BJ (cell line): ENCODE measurements around the gene GRIK3. TPM values are rescaled to one million over a fixed set of nuclear protein-coding genes. Genes with fewer than 3 reads are reported as not detected.

Experiments
- CTCF ChIA-PET: fragments of 350-600 bp; formaldehyde crosslinking; extraction: SDS; loops from one replicate; lab custom pipeline; 2021; ENCODE audit warnings: antibody characterized with exemption, inconsistent platforms; lab: Yijun Ruan, JAX
- POLR2A ChIA-PET: fragments of 300-600 bp; sonication (Branson Sonifier 250); formaldehyde crosslinking; extraction: SDS; loops from one replicate; lab custom pipeline; 2021; ENCODE audit warnings: antibody characterized with exemption; lab: Charles Lee
- DNase-seq: peaks from one replicate; pipeline ENCODE4 v3.0.0-alpha.2; 2011; ENCODE audit warnings: low read depth
- H3K27me3 ChIP-seq: 2 replicates; pipeline ENCODE4 v1.6.0; 2011; ENCODE audit warnings: low read length; ENCODE audit not compliant: control insufficient read depth, insufficient read depth
- H3K36me3 ChIP-seq: 2 replicates; pipeline ENCODE4 v1.5.1; 2011; ENCODE audit warnings: low read length; ENCODE audit not compliant: control insufficient read depth, insufficient read depth
- H3K4me3 ChIP-seq: 2 replicates; pipeline ENCODE4 v1.5.1; 2011; ENCODE audit warnings: low read depth, mild to moderate bottlenecking, control low read depth, low read length
- polyA plus RNA-seq: library from polyadenylated mRNA; depleted of rRNA; stranded (reverse); fragments of >200 nt; gene quantifications from 2 replicates; pipeline ENCODE4 v1.2.3, GENCODE V29; 2011
- TF ChIP-seq, protein P1 (sequence below): IDR thresholded peaks from 2 replicates; pipeline ENCODE4 v1.5.1; 2011; ENCODE audit warnings: low read depth, mild to moderate bottlenecking, control low read depth, inconsistent platforms, low read length, moderate library complexity; ENCODE audit not compliant: insufficient read depth

Gene GRIK3
- polyA plus RNA-seq, 1 experiment, result not detected

DNA sequence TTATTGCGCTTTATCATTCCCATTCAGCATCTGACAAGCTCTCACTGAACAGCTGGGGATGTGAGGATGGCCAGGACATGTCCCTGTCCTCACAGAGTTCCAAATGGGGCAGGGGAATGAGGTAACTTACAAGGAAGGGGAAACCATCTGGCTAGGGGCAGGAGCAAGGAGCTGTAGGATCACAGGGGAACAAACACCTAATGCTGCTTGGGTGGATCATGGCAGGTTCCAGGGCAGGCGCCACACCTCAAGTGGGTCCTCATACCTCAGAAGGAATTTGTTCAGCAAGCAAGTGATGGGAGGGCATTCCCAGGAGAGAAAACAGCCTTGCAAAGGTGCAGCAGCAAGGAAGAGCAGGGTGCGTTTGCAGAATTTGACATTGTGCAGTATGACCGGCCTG, 35.1 kb upstream of the GRIK3 start:
- DNase-seq, result no peak
- no peaks in the 10 kb centered on the region for H3K36me3 ChIP-seq
- TF ChIP-seq, protein P1, sequence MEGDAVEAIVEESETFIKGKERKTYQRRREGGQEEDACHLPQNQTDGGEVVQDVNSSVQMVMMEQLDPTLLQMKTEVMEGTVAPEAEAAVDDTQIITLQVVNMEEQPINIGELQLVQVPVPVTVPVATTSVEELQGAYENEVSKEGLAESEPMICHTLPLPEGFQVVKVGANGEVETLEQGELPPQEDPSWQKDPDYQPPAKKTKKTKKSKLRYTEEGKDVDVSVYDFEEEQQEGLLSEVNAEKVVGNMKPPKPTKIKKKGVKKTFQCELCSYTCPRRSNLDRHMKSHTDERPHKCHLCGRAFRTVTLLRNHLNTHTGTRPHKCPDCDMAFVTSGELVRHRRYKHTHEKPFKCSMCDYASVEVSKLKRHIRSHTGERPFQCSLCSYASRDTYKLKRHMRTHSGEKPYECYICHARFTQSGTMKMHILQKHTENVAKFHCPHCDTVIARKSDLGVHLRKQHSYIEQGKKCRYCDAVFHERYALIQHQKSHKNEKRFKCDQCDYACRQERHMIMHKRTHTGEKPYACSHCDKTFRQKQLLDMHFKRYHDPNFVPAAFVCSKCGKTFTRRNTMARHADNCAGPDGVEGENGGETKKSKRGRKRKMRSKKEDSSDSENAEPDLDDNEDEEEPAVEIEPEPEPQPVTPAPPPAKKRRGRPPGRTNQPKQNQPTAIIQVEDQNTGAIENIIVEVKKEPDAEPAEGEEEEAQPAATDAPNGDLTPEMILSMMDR, result no peak
- H3K27me3 ChIP-seq, result no peaks in the 10 kb centered on the region
- POLR2A ChIA-PET, result no interaction called here
- no peak overlapping the region for H3K4me3 ChIP-seq
- CTCF ChIA-PET, result no interaction called here

DNA sequence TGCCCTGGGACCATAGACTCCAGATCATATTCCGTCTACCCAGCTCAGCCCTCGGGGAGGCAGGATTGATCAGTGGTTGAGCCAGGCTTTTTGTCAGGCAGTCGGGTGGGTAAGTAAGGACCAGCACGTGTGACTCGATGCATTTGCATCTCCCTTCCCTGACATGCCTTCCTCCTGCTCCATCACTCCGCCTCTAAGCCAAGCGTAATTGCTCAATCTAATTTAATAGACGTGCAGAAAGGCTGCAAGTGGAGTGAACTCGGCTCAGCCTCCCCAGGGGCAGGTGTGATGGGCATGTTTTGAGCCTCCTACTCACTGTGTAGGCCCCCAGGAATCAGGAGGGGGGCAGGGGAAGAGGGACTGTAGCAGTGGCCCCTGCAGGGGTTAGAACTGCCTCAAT, 34.6 kb upstream of the GRIK3 start:
- ChIA-PET CTCF (no interaction called here), POLR2A (no interaction called here)
- Histone ChIP-seq H3K27me3 (no peaks in the 10 kb centered on the region), H3K36me3 (no peaks in the 10 kb centered on the region), H3K4me3 (no peak overlapping the region)
- no peak for DNase-seq
- TF ChIP-seq, protein P1, result no peak

DNA sequence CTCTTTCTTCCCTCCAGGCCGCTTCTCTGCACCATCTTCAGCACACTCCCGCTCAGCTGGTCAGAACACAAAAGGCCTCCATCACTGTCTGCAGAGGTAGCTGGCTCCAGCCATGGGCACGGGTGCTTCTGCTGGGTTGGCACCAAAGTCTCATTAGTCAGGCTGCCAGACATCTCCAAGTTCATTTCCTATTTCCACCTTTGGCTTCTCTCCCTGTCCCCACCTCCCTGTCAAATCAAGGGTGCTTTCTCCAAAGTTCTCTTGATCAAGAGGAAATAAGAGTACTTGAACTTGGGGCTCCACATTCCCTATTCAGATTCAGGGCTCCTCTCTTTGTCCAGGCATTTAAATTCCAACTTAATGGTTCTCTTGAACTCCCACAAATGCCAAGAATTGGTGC, 33.9 kb upstream of the GRIK3 start:
- Histone ChIP-seq H3K36me3 (no peaks in the 10 kb centered on the region), H3K4me3 (no peak overlapping the region), H3K27me3 (no peaks in the 10 kb centered on the region)
- no peak for DNase-seq
- TF ChIP-seq, protein P1, result no peak
- ChIA-PET POLR2A (no interaction called here), CTCF (no interaction called here)

DNA sequence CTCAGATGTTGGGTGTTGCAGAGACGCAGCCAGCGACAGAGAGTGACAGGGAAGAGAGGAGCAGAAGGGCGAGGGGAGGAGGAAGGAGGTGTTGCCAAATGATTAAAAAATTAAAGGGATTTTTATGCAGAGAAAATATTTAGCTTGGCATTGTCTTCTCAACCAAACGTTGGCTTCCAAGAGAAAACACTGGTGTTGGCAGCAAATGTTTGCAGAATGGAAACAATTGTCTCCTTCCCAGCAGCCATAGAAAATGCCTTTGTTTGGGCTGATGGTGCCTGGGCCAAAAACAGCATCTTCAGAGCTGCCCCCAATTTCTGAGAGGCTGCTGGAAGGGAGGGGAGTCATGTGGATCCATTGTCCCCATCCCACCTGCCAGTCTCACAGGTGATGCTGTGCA, 29.7 kb upstream of the GRIK3 start:
- TF ChIP-seq, protein P1, result no peak
- H3K4me3 ChIP-seq, result no peak overlapping the region
- no peak for DNase-seq
- ChIA-PET CTCF (no interaction called here), POLR2A (no interaction called here)
- H3K36me3 ChIP-seq, result no peaks in the 10 kb centered on the region
- H3K27me3 ChIP-seq, result peaks cover 2% of the 10 kb centered on the region; the same call in 1 of the 2 replicates

DNA sequence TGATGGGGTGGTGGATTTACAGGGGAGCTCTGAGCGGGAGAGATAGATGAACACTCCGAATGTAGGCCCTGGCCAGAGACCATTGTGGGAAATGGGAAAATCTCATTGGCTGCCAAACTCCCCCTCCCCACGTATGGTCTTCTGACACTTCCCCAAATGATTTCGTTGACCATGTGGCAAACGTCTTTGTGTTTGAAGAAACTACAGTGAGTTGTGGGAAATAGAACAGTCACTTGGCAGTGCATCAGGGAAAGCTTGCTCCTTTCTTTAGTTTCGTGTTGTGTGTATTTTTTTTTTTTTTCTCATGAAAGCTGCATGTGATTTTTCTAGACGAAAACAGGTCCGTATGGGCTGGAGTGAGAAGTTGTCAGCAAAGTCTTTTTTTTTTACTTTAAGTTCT, 25.0 kb upstream of the GRIK3 start:
- CTCF ChIA-PET, result no interaction called here
- TF ChIP-seq, protein P1, result no peak
- Histone ChIP-seq H3K27me3 (peaks cover 2% of the 10 kb centered on the region; the same call in 1 of the 2 replicates), H3K36me3 (no peaks in the 10 kb centered on the region), H3K4me3 (no peak overlapping the region)
- DNase-seq, result no peak
- POLR2A ChIA-PET, result no interaction called here
